ENCODE results near the gene S1PR1. TPM values are rescaled to one million over a fixed set of nuclear protein-coding genes. Genes with fewer than 3 reads are reported as not detected.

The S1PR1 gene
- total and polyA plus RNA-seq, 2 of the 13 experiments (the other 11 are each of a cell fraction or from before 2014, with no cell fraction given) = not detected

- no peak overlapping the region for H3K4me2 ChIP-seq (ENCODE audit: low read depth, low read length)
- FAIRE-seq (no peak), ATAC-seq (no peak), DNase-seq (ENCODE audit: low spot score) (no peak)
- no peak overlapping the region for H2AFZ ChIP-seq (ENCODE audit: low read length)
- in situ Hi-C loops (cut with HindIII; ENCODE audit: extremely low pct_ligation_motif_present, low pct_unique_long_range_greater_than_20kb) = no loop called here
- no peak overlapping the region for H3K27ac ChIP-seq (ENCODE audit: extremely low read length, insufficient read depth, low read length)
- H3K4me3 ChIP-seq (replicated peaks in 1 of 3; ENCODE audit: insufficient read depth in 1 of 3, low read depth in 2 of 3, low read length in 3 of 3) = no peak overlapping the region
- POLR2A ChIA-PET = no interaction called here
- CTCF ChIA-PET (ENCODE audit: low intra/inter-chr PET ratio, low total read pairs) = no interaction called here
- TF ChIP-seq EZH2 (conservative IDR thresholded peaks at IDR 0.05; ENCODE audit: low read depth, low read length) (no peak), SNAPC5 (CRISPR knock-in tag; IDR thresholded peaks at IDR 0.05; ENCODE audit: borderline replicate concordance) (no peak), PHF21A (CRISPR knock-in tag; IDR thresholded peaks at IDR 0.05) (no peak), ZNF639 (CRISPR knock-in tag; conservative IDR thresholded peaks at IDR 0.05) (no peak), ZNF101 (CRISPR knock-in tag; IDR thresholded peaks at IDR 0.05; ENCODE audit: borderline replicate concordance, low read depth) (no peak), KDM4B (CRISPR knock-in tag; IDR thresholded peaks at IDR 0.05) (no peak), HES4 (CRISPR knock-in tag; IDR thresholded peaks at IDR 0.05; ENCODE audit: borderline replicate concordance) (no peak), ZNF724P (CRISPR knock-in tag; IDR thresholded peaks at IDR 0.05; ENCODE audit: borderline replicate concordance) (no peak), MAFG (CRISPR knock-in tag; IDR thresholded peaks at IDR 0.05) (no peak), MTA3 (CRISPR knock-in tag; IDR thresholded peaks at IDR 0.05) (no peak), ZNF891 (CRISPR knock-in tag; IDR thresholded peaks at IDR 0.05) (no peak), TIGD3 (CRISPR knock-in tag; IDR thresholded peaks at IDR 0.05; ENCODE audit: borderline replicate concordance) (no peak), MAX (IDR thresholded peaks at IDR 0.05) (no peak), ZNF33B (CRISPR knock-in tag; IDR thresholded peaks at IDR 0.05) (no peak), NFE2 (CRISPR knock-in tag; IDR thresholded peaks at IDR 0.05) (no peak), MYPOP (CRISPR knock-in tag; IDR thresholded peaks at IDR 0.05) (no peak), ZNF180 (CRISPR knock-in tag; IDR thresholded peaks at IDR 0.05; ENCODE audit: borderline replicate concordance, low read depth) (no peak), ZNF878 (CRISPR knock-in tag; IDR thresholded peaks at IDR 0.05) (no peak), ZFP36L1 (CRISPR knock-in tag; IDR thresholded peaks at IDR 0.05) (no peak), GRHL1 (CRISPR knock-in tag; conservative IDR thresholded peaks at IDR 0.05) (no peak)
- H3K9ac ChIP-seq (ENCODE audit: insufficient read depth, low read depth, low read length) = no peak overlapping the region
- no peaks in the 10 kb centered on the region for H3K36me3 ChIP-seq (replicated peaks in 1 of 2; ENCODE audit: control insufficient read depth in 1 of 2, insufficient read depth in 2 of 2, low read length in 2 of 2)
- no peaks in the 10 kb centered on the region for H3K4me1 ChIP-seq (ENCODE audit: insufficient read depth, low read length)
- H3K79me2 ChIP-seq (ENCODE audit: insufficient read depth, low read length) = no peaks in the 10 kb centered on the region
- BruUV-seq (replicated peaks) = no TSS peak
- no peaks in the 10 kb centered on the region for H4K20me1 ChIP-seq (ENCODE audit: insufficient read depth, low read length)
- H3K9me3 ChIP-seq (ENCODE audit: low read length) = no peaks in the 10 kb centered on the region
- no peaks in the 10 kb centered on the region for H3K27me3 ChIP-seq (ENCODE audit: control insufficient read depth in 1 of 2, insufficient read depth in 2 of 2, low read length in 2 of 2)
- intact Hi-C loops (cut with micrococcal nuclease; ENCODE audit: unreplicated experiment) = no loop called here
Observed at GRCh38 chr1:101187297-101187696, 49.5 kb upstream of the S1PR1 start.
